ENCODE measurements around the gene ADAMTS17. TPM values are rescaled to one million over a fixed set of nuclear protein-coding genes. Genes with fewer than 3 reads are reported as not detected.

The ADAMTS17 gene
- total RNA-seq, 1 donor from 2014 or later: 3.4 TPM

DNA sequence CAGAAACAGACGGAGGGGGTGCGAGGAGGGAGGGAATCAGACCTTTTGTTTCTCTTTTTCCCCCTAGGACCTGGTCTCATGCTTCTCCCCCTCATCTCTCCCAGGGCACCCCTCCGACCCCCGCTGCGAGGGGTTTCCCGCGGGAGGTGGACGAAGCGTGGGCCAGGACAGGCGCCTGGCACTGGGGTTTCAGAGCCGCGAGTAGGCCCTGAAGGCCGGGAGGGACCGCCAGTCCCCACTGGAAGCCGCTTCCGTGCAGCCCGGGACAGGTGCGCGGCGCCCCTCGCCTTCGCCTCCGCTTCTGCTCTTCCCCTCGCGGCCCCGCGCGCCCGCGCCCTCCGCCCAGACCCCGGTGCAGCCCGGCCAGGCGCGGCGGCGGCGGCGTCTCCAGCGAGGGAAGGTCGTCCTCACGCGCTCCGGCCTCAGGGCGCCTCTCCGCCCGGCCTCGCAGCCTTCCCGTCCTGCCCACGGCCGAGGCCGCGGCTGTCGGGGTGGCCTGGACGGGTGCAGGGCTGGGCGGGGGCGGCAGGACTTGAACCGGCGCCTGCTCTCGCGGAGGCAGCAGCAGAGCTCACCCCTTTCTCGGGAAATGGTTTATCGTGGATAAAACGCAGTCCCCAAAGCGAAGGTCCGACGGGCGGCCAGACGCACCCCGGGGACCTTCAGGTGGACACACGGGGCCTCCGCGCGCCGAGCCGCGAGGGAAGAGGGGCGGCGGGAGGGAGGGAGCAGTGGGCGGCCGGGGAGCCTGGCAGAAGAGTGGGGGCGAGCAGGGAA is 31.5 kb upstream of the ADAMTS17 start:
- no peak for DNase-seq (ENCODE audit: low spot score)
- Mint-ChIP-seq H3K9me3 (ENCODE audit: low read depth) (peaks cover 18% of the 10 kb centered on the region), H3K27ac (ENCODE audit: unreplicated experiment) (no peak overlapping the region), H3K4me3 (ENCODE audit: unreplicated experiment) (peak overlapping the region; percentile 27), H3K36me3 (ENCODE audit: low read depth) (peaks cover 8% of the 10 kb centered on the region), H3K4me1 (ENCODE audit: low read depth) (peaks cover 6% of the 10 kb centered on the region), H3K27me3 (ENCODE audit: low read depth) (peaks cover 40% of the 10 kb centered on the region)
- TF ChIP-seq, protein P1, sequence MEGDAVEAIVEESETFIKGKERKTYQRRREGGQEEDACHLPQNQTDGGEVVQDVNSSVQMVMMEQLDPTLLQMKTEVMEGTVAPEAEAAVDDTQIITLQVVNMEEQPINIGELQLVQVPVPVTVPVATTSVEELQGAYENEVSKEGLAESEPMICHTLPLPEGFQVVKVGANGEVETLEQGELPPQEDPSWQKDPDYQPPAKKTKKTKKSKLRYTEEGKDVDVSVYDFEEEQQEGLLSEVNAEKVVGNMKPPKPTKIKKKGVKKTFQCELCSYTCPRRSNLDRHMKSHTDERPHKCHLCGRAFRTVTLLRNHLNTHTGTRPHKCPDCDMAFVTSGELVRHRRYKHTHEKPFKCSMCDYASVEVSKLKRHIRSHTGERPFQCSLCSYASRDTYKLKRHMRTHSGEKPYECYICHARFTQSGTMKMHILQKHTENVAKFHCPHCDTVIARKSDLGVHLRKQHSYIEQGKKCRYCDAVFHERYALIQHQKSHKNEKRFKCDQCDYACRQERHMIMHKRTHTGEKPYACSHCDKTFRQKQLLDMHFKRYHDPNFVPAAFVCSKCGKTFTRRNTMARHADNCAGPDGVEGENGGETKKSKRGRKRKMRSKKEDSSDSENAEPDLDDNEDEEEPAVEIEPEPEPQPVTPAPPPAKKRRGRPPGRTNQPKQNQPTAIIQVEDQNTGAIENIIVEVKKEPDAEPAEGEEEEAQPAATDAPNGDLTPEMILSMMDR (IDR thresholded peaks at IDR 0.05): no peak

GRCh38 chr15:100372739-100373119 is 31.0 kb upstream of the ADAMTS17 start:
- DNase-seq (ENCODE audit: low spot score): no peak
- TF ChIP-seq, protein P1 (IDR thresholded peaks at IDR 0.05): no peak
- Mint-ChIP-seq H3K36me3 (ENCODE audit: low read depth) (peaks cover 8% of the 10 kb centered on the region), H3K4me1 (ENCODE audit: low read depth) (peaks cover 6% of the 10 kb centered on the region), H3K27ac (ENCODE audit: unreplicated experiment) (no peak overlapping the region), H3K4me3 (ENCODE audit: unreplicated experiment) (peak overlapping the region; percentile 27), H3K9me3 (ENCODE audit: low read depth) (peaks cover 18% of the 10 kb centered on the region), H3K27me3 (ENCODE audit: low read depth) (peaks cover 40% of the 10 kb centered on the region)

- TF ChIP-seq, protein P1 (IDR thresholded peaks at IDR 0.05): no peak
- no peaks in the 10 kb centered on the region for H3K36me3 Mint-ChIP-seq (ENCODE audit: low read depth)
- H3K9me3 Mint-ChIP-seq (ENCODE audit: low read depth): peaks cover 12% of the 10 kb centered on the region
- peaks cover 4% of the 10 kb centered on the region for H3K4me1 Mint-ChIP-seq (ENCODE audit: low read depth)
- no peak overlapping the region for H3K27ac Mint-ChIP-seq (ENCODE audit: unreplicated experiment)
- H3K4me3 Mint-ChIP-seq (ENCODE audit: unreplicated experiment): no peak overlapping the region
- DNase-seq (ENCODE audit: low spot score): no peak
- peaks cover 28% of the 10 kb centered on the region for H3K27me3 Mint-ChIP-seq (ENCODE audit: low read depth)
Measured at GRCh38 chr15:100355342-100355741, 13.6 kb upstream of the ADAMTS17 start.

DNA sequence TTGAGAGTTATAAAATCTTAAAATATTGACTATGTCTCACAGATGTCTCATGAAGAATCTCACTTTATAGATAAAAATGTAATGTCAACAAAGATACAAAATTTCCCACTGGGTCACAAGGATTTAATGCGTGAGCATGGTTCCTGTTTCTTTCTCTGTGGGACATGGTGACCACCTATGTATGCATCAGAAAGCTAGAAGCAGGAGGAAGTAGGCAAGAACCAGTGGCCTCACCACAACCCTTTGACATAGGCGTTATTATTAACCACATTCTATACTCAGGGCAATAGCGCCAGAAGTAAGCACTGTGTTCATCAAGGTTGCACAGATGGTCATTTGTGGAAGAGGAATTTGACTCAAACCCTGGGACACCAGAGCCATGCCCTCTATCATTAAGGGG is 11.7 kb upstream of the ADAMTS17 start:
- peaks cover 23% of the 10 kb centered on the region for H3K27me3 Mint-ChIP-seq (ENCODE audit: low read depth)
- TF ChIP-seq, protein P1 (IDR thresholded peaks at IDR 0.05): no peak
- H3K4me1 Mint-ChIP-seq (ENCODE audit: low read depth): peaks cover 7% of the 10 kb centered on the region

GRCh38 chr15:100350434-100351226 is 8.9 kb upstream of the ADAMTS17 start:
- peaks cover 5% of the 10 kb centered on the region for H3K9me3 Mint-ChIP-seq (ENCODE audit: low read depth)
- peak overlapping the region; percentile 53 for H3K27ac Mint-ChIP-seq (ENCODE audit: unreplicated experiment)
- H3K27me3 Mint-ChIP-seq (ENCODE audit: low read depth): peaks cover 17% of the 10 kb centered on the region
- H3K4me3 Mint-ChIP-seq (ENCODE audit: unreplicated experiment): peak overlapping the region; percentile 84
- no peak for DNase-seq (ENCODE audit: low spot score)
- TF ChIP-seq, protein P1 (IDR thresholded peaks at IDR 0.05): no peak
- peaks cover 1% of the 10 kb centered on the region for H3K36me3 Mint-ChIP-seq (ENCODE audit: low read depth)
- H3K4me1 Mint-ChIP-seq (ENCODE audit: low read depth): peaks cover 7% of the 10 kb centered on the region

More for the DNA sequence above, 11.7 kb upstream of the ADAMTS17 start:
- no peak overlapping the region for H3K27ac Mint-ChIP-seq (ENCODE audit: unreplicated experiment)
- H3K9me3 Mint-ChIP-seq (ENCODE audit: low read depth): peaks cover 12% of the 10 kb centered on the region
- no peak for DNase-seq (ENCODE audit: low spot score)
- no peaks in the 10 kb centered on the region for H3K36me3 Mint-ChIP-seq (ENCODE audit: low read depth)
- no peak overlapping the region for H3K4me3 Mint-ChIP-seq (ENCODE audit: unreplicated experiment)
